B cell (primary cell): ENCODE data around the gene SOX9. TPM values are rescaled to one million over a fixed set of nuclear protein-coding genes. Genes with fewer than 3 reads are reported as not detected.

Experiments
- ATAC-seq: fragments of 200-7000 bp; cut with Tn5 transposase; one replicate; pipeline ENCODE4 v1.10.0; 2021; ENCODE audit warnings: low read depth, mild to moderate bottlenecking, moderate number of reproducible peaks, moderate library complexity
- CTCF ChIA-PET: fragments of 350-600 bp; sonication (Branson Sonifier 250); formaldehyde crosslinking; loops from one replicate; lab custom pipeline; 2021; ENCODE audit warnings: antibody characterized with exemption, inconsistent platforms; lab: Charles Lee
- POLR2A ChIA-PET: fragments of 350-600 bp; sonication (Branson Sonifier 250); formaldehyde crosslinking; loops from one replicate; lab custom pipeline; 2021; ENCODE audit warnings: antibody characterized with exemption; lab: Charles Lee
- DNase-seq: peaks from one replicate; pipeline ENCODE4 v3.0.0; 2013
- H2AFZ ChIP-seq: 2 replicates; pipeline ENCODE4 v1.6.1; 2012; ENCODE audit warnings: mild to moderate bottlenecking, low read depth, low read length; ENCODE audit not compliant: insufficient read depth, poor library complexity, severe bottlenecking
- H3K27ac ChIP-seq, 2 donors: 1 replicate in 1 of 2; 2 replicates in 1 of 2; pipeline ENCODE4 v1.5.1; 2012 to 2013; ENCODE audit warnings: low read length in 2 of 2, mild to moderate bottlenecking in 2 of 2, moderate library complexity in 1 of 2
- H3K27me3 ChIP-seq, 4 experiments: fragments of 200-600 bp in 1 of 4; sonication (generic) in 1 of 4; replicated peaks in 1 of 4; 1 replicate in 2 of 4; 2 replicates in 2 of 4; pipeline versions ENCODE4 v1.6.1 to v1.7.0; 2013 to 2016; ENCODE audit warnings: low read length in 3 of 4, mild to moderate bottlenecking in 2 of 4, mixed read lengths in 1 of 4, moderate library complexity in 1 of 4; ENCODE audit not compliant: insufficient read depth in 4 of 4, control insufficient read depth in 3 of 4; ENCODE audit errors: control extremely low read depth in 1 of 4
- H3K36me3 ChIP-seq, 2 experiments: replicated peaks in 1 of 2; 1 replicate in 1 of 2; 2 replicates in 1 of 2; pipeline versions ENCODE4 v1.6.1 to v1.7.1; 2013; ENCODE audit warnings: low read length in 1 of 2; ENCODE audit not compliant: insufficient read depth in 2 of 2, control insufficient read depth in 1 of 2; ENCODE audit errors: control extremely low read depth in 1 of 2, extremely low read depth in 1 of 2
- H3K4me1 ChIP-seq, 2 donors: fragments of 200-600 bp in 1 of 2; sonication (generic) in 1 of 2; 1 replicate in 1 of 2; 2 replicates in 1 of 2; pipeline versions ENCODE4 v1.5.1 to v1.6.1; 2013 to 2017; ENCODE audit warnings: low read length in 2 of 2; ENCODE audit not compliant: control insufficient read depth in 2 of 2, insufficient read depth in 2 of 2
- H3K4me2 ChIP-seq: replicated peaks from 2 replicates; pipeline ENCODE3; 2012; ENCODE audit warnings: mild to moderate bottlenecking, low read depth, low read length; ENCODE audit not compliant: poor library complexity, severe bottlenecking
- H3K4me3 ChIP-seq, 5 experiments: fragments of 200-600 bp in 1 of 5; sonication (generic) in 1 of 5; 1 replicate in 3 of 5; 2 replicates in 2 of 5; pipeline versions ENCODE4 v1.5.1 to v1.7.0; 2011 to 2016; ENCODE audit warnings: low read length in 4 of 5, mild to moderate bottlenecking in 4 of 5, low read depth in 2 of 5, control low read depth in 1 of 5, moderate library complexity in 1 of 5; ENCODE audit not compliant: insufficient read depth in 1 of 5; ENCODE audit errors: control extremely low read depth in 1 of 5, extremely low read depth in 1 of 5
- H3K79me2 ChIP-seq: fragments of 200-600 bp; sonication (generic); one replicate; pipeline ENCODE4 v1.6.0; 2016; ENCODE audit warnings: low read length; ENCODE audit not compliant: control insufficient read depth, insufficient read depth
- H3K9ac ChIP-seq: fragments of 200-600 bp; sonication (generic); 2 replicates; pipeline ENCODE4 v1.6.1; 2017; ENCODE audit warnings: mild to moderate bottlenecking, low read length, moderate library complexity
- H3K9me3 ChIP-seq, 3 donors: one replicate each; pipeline versions ENCODE4 v1.6.1 to v1.7.1; 2013; ENCODE audit warnings: low read length in 2 of 3; ENCODE audit not compliant: control insufficient read depth in 2 of 3, insufficient read depth in 1 of 3; ENCODE audit errors: control extremely low read depth in 1 of 3
- H4K20me1 ChIP-seq: 2 replicates; pipeline ENCODE4 v1.6.0; 2012; ENCODE audit warnings: mild to moderate bottlenecking, low read length; ENCODE audit not compliant: insufficient read depth, control insufficient read depth, poor library complexity, severe bottlenecking
- H3K27ac Mint-ChIP-seq: one replicate; pipeline ENCODE4 v1.8.0; 2021; ENCODE audit warnings: mixed read lengths
- H3K27me3 Mint-ChIP-seq: one replicate; pipeline ENCODE4 v1.8.0; 2021; ENCODE audit warnings: mixed read lengths
- H3K4me1 Mint-ChIP-seq: one replicate; pipeline ENCODE4 v1.8.0; 2021; ENCODE audit warnings: mixed read lengths
- H3K4me3 Mint-ChIP-seq: one replicate; pipeline ENCODE4 v1.8.0; 2021; ENCODE audit warnings: mixed read lengths
- H3K9me3 Mint-ChIP-seq: one replicate; pipeline ENCODE4 v1.8.0; 2022; ENCODE audit warnings: mixed read lengths; ENCODE audit not compliant: insufficient read depth
- CTCF ChIP-seq: fragments of 200-600 bp; IDR thresholded peaks from one replicate; pipeline ENCODE4 v1.8.0; 2022; ENCODE audit warnings: antibody characterized with exemption, mild to moderate bottlenecking
- EZH2 ChIP-seq: IDR thresholded peaks from 2 replicates; pipeline ENCODE4 v1.6.1; 2012; ENCODE audit warnings: borderline replicate concordance, low read depth, mild to moderate bottlenecking, moderate library complexity, low read length; ENCODE audit not compliant: insufficient read depth, poor library complexity, severe bottlenecking
- WGBS: methylation state at CpG from one replicate; pipeline ENCODE4 v1.1.5; 2013; ENCODE audit warnings: missing lambda C conversion rate; ENCODE audit not compliant: insufficient coverage; 5-methylcytosine and 5-hydroxymethylcytosine counted together
- intact Hi-C: fragments of 100-400 bp; cut with micrococcal nuclease; formaldehyde crosslinking; loops from one replicate; pipeline ENCODE4 v1.10.0; 2022
- polyA plus RNA-seq: library from polyadenylated mRNA; depleted of rRNA; stranded (reverse); fragments of >200 nt; gene quantifications from 2 replicates; pipeline ENCODE4 v1.2.3, GENCODE V29; 2012
- total RNA-seq, 2 donors: library from RNA; stranded (reverse); fragments of 120-200 nt in 1 of 2; gene quantifications; 1 replicate in 1 of 2; 2 replicates in 1 of 2; pipeline versions ENCODE4 v1.2.3 to v1.2.4, GENCODE V29; 2013 to 2022

SOX9 gene
- total and polyA plus RNA-seq, 2 donors (not counting 1 experiment from before 2014, with no cell fraction given) = 0.03 TPM; not detected in 1

- TF ChIP-seq EZH2 = no peak
- no peaks in the 10 kb centered on the region for H3K4me1 Mint-ChIP-seq
- DNase-seq (no peak), ATAC-seq (no peak)
- WGBS = 46% methylated on average over 7 of the region's 9 CpGs
- POLR2A ChIA-PET = no interaction called here
- no peak overlapping the region for H3K27ac Mint-ChIP-seq
- CTCF ChIA-PET = no interaction called here
- H3K9me3 ChIP-seq = peaks cover 0 to 6% (median 0%) of the 10 kb centered on the region in 3 donors
- H3K4me2 ChIP-seq = no peak overlapping the region
- no peaks in the 10 kb centered on the region for H4K20me1 ChIP-seq
- H3K4me1 ChIP-seq = no peaks in the 10 kb centered on the region
- H3K27ac ChIP-seq = no peak overlapping the region
- no peaks in the 10 kb centered on the region for H3K27me3 ChIP-seq
- no peak overlapping the region for H3K4me3 Mint-ChIP-seq
- H3K36me3 ChIP-seq = no peaks in the 10 kb centered on the region
- H3K27me3 Mint-ChIP-seq = peaks cover 6% of the 10 kb centered on the region
- no peak overlapping the region for H3K4me3 ChIP-seq
- no peak overlapping the region for H2AFZ ChIP-seq
- intact Hi-C loops = no loop called here
- H3K9me3 Mint-ChIP-seq = no peaks in the 10 kb centered on the region
- H3K9ac ChIP-seq = no peak overlapping the region
- no peaks in the 10 kb centered on the region for H3K79me2 ChIP-seq
Measured at GRCh38 chr17:72173499-72174116, 52.8 kb downstream of the SOX9 start.

- CTCF ChIA-PET = no interaction called here
- H3K9me3 Mint-ChIP-seq = no peaks in the 10 kb centered on the region
Measured at GRCh38 chr17:72175263-72175662, 54.4 kb downstream of the SOX9 start.

More at GRCh38 chr17:72175263-72175662, 54.4 kb downstream of the SOX9 start:
- no peak overlapping the region for H3K4me3 Mint-ChIP-seq
- H3K9me3 ChIP-seq = peaks cover 0 to 6% (median 0%) of the 10 kb centered on the region in 3 donors
- H3K4me1 ChIP-seq = no peaks in the 10 kb centered on the region
- H3K4me1 Mint-ChIP-seq = no peaks in the 10 kb centered on the region
- no peak overlapping the region for H3K4me3 ChIP-seq
- H3K27me3 Mint-ChIP-seq = peaks cover 6% of the 10 kb centered on the region
- H3K9ac ChIP-seq = no peak overlapping the region
- DNase-seq = no peak
- H3K4me2 ChIP-seq = no peak overlapping the region
- no peaks in the 10 kb centered on the region for H4K20me1 ChIP-seq
- H2AFZ ChIP-seq = no peak overlapping the region
- ATAC-seq = no peak
- H3K36me3 ChIP-seq = no peaks in the 10 kb centered on the region
- no peaks in the 10 kb centered on the region for H3K79me2 ChIP-seq
- TF ChIP-seq CTCF (no peak), EZH2 (no peak)
- H3K27ac Mint-ChIP-seq = no peak overlapping the region
- intact Hi-C loops = no loop called here
- no peaks in the 10 kb centered on the region for H3K27me3 ChIP-seq
- 94% methylated on average over 3 of the region's 4 CpGs for WGBS
- POLR2A ChIA-PET = no interaction called here
- H3K27ac ChIP-seq = no peak overlapping the region
